Measurements from ENCODE around the gene RCBTB2.

The RCBTB2 gene

DNA sequence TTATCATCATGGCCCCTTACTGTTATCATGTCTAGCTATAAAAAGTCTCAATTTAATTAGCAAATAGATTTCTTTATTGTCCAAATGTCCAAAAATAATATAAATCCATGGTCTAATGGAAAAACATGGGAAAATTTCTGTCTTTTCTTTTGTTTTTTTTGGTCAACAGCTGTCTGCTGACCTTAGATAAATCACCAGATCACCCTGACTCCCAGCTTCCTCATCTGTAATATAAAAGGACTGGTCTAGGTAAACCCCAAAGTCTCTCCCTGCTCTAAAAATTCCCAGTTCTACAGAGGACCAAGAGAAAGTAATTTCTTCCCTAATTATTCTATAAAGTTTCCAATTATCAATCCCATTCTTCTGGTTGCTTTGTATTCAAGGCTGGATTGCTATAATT, 30.7 kb upstream of the RCBTB2 start:
- no peak for FAIRE-seq

DNA sequence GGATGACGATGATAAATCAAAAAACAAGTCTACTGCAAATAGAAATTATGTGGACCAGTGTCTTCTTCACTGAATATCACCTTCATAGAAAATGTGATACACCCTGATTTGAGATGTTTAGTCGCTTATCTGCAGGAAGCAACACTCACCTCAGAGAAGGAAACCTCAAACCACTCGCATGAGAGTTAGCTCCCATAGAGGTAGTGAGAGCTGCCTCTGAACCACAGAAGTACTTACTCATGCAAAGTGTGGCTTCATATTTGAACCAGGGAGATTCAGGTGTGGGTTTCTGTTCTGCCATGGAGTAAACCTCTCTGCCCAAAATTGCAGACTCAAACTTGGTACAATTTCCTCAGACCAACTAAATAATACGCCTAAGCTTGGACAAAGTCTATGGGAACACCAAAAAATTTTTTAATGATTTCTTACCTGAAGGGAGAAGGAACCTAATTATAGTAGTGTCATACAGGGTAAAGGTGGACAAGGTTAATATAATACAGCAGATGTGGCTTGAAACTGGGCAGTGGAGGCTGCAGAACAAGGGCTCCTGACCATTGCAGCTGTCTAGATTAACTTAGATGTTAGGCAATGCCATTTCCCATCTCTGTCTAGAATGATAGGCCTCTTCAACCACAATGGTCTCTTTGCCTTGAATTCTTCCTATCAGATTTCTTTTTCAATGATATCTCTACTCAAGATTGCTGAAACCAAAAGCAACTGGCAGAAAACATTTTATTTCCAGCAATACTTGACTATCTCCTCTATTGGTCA, 29.6 kb upstream of the RCBTB2 start:
- FAIRE-seq = no peak

DNA sequence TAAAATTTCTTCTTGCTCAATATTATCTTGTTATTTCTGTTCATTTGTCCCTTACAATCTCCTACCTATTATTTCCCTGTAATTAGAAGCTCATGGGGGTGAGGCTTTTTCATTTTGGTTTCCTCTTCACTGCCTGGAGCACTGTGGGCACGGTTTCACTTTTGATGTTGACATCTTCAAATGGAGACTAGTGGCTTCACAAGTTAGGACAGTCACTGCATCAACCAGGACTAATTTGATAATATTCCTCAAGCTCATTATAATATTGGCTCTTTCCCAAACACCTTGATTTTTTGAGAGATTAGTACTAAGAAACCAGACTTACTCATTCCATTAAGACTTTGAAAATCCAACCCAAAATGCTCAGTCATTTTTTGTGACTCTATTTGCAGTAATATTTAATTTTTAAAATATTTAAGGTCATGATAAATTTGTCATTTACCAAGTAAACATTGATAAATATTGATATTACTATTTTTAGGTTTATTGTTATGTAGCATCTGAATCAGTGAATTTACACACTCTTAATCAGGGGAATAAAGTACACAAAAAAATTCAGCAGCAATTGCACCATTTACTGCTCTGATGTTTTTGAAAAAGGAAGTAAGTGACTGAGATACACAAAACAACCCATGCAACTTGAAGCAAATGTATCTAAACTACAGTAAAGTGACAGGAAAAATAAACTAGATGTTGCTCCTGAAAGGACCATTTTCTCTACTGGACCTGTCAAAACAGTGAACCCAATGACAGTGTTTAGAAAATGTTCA, 28.8 kb upstream of the RCBTB2 start:
- FAIRE-seq = no peak

DNA sequence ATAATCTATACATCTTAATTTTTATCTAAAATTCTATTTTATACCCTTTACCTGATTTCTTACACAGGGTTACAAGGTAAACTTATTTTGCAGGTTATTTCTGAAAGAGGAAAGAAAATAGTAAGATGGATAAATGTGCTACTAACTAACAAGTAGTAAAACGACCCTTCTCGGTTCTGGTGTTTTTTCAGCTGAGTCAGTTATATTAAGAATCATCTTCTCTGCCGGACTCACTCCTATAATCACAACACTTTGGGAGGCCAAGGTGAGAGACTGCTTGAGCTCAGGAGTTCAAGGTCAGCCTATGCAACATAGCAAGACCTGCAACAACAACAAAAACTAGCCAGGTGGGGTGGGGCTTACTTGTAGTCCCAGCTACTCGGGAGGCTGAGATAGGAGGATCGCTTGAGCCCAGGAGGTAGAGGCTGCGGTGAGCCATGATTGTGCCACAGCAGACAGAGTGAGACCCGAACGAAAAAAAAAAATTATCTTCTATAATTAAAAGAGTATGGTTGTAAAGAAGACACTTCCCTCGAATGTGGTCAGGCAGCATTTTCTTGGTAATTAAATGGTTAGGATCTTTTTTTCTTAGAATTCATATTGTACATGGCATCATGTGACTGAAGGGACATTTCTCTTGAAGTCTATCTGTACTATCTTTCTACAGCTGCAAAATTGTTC, 27.9 kb upstream of the RCBTB2 start:
- no peak for FAIRE-seq

DNA sequence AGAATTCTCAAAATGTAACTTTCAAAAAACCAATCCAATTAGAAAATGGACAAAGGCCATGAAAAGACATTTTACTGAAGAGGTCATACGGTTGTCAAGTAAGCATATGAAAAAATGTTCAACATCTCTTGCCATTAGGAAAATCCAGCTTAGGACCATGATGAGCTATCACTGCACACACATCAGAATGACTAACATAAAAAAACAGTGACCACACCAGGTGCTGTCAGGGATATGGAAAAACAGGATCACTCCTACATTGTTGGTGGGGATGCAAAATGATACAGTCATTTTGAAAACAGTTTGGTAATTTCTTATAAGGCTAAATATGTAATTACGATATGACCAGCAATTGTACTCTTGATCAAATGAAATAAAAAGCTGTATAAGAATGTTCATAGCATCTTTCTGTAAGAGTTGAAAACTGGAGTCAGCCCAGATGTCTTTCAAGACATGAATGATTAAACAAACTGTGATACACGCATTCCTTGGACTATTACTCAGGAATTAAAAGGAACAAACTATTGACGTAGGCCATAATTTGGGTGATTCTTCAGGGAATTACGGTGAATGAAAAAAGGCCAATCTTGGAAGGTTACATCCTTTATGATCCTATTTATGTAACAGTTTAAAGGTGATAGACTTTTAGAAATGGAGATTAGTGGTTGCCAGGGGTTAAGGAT, 26.9 kb upstream of the RCBTB2 start:
- FAIRE-seq = no peak

DNA sequence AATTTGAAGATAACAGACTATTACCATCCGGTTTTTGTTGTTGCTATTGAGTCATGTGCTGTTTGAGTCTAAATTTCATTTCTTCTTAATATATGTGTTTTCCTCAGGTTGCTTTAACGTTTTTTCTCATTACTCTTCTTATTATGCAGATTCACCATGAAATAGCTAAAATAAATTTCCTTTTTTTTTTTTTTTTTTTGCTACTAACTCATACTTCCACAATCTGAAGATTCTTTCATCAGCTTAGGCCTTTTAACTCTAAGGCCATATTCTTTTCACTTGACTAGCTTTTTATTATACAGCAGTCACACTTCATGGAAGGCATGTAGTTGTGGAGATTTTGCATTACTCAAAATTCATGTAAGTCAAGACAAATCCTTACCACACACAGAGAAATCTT, 23.9 kb upstream of the RCBTB2 start:
- FAIRE-seq = no peak

DNA sequence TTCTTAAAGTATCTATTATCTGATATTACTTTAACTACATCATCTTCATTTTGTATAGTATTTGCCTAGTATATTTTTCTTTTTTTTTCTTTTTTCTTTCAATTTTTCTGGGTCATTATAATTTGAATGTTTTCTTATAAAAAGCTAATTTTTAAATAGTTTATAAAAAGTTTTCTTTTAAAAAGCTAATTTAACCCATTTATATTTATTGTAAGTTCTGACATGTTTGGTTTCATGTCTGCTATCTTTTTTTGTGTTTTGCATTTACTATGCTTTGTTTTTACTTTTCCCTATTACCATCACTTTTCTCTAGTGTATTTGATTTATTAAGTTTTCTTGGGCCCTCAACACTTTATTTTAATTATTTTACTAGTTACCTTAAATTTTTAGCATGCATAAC, 22.6 kb upstream of the RCBTB2 start:
- FAIRE-seq = peak; percentile 83

DNA sequence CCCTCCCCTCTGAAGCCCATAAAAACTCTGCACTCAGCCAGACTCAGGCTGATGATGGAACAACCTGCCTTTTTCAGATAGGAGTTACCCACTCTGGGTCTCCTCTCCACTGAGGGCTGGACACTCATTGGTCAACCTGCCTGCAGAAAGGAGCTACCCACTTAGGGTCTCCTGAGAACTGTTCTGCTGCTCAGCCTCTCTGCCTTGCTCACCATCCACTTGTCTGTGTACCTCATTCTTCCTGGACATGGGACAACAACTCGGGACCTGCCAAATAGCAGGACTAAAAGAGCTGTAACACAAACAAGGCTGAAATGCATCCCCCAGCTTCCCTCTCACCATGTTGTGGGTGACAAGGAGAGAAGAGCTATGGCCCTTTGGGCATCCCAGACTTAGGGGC, 18.4 kb upstream of the RCBTB2 start:
- FAIRE-seq = no peak

DNA sequence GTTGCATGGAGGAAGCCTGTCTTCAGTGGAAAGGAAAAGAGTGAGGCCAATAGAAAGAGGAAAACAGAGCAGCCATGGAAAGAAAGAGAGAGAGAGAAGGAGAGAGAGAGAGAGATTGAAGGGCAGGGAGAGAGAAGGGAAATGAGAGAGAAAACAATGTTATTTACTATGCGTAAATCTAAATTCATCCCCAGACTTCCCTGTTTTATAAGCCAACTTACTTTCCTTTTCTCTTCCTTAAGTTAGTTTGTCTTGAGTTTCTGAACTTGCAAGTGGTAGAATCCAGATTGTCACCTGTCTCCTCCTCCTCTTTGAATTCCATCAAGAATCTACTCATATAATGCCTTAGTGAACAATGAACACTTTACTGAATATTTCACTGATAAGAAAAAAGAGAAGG, 16.8 kb upstream of the RCBTB2 start:
- FAIRE-seq = no peak

DNA sequence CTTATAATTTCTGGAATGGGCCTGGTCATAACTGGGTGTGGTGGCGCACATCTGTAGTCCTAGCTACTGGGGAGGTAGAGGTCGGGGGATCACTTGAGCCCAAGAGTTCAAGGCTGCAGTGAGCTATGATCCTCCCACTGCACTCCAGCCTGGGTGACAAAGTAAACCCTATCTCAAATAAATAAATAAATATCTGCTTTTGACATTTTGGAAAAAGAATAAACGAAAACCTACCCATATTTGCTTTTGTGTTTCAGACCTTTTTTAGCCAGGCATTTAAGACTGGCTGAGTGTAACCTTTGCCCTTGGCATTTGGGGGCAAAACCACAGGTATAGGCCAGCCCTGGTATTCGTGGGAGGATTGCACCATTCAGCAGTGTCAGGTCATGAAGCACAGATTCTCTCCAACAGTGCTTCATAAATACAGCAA, 14.8 kb upstream of the RCBTB2 start:
- no peak for FAIRE-seq

DNA sequence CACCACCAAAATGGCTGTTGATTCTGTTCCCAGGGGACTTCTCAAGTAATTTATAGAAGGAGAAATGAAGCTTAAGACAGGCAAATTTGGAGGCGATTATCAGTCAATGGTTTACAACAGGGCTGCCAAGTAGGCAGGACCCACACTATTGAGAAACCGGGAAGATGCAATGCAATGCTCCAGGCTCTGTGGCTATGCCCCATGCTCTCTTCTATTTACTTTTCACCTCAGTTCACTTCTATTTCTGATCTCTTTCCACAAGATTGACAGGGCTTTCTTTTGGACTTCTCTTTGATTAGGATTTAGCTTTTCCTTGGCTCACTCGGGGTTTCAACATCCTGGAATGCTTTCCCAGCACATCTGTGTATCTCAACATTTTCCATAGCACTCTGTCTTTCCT, 12.7 kb upstream of the RCBTB2 start:
- FAIRE-seq = no peak

DNA sequence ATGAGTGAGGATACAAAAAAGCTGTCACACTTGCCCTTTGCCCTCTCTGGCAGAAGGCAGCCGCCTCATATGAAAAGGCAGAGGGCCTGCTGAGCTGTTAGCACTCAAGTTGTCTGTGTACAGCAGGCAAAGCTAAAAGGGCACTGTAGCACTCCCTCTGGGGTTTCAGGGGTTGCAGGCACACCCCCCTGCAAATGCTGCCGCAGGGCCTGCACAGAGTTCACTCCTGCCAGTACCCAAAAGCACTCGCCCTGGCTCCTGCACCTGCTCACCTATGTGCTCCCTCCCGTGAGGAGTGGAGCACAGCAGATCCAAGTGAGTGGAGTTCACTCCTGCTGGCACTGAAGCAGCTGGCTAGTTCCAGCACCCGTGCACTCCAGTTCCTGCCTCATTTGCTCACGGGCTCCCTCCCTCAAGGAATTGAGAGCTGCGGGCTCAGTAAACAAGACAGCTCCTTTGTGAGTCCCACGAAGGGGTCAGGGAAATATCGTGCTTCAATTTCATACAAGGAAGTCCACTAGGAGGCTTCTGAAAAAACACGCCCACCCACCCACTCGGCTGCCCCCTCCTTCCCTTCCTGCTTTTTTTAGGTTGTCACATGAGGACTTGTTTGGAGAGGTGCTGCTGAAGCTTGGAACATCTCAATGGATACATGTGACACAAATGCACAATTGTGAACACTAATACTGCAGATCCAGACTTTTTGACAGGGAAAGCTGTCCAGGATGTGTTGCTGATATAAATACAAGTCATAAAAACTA, 9.9 kb upstream of the RCBTB2 start:
- FAIRE-seq = no peak

DNA sequence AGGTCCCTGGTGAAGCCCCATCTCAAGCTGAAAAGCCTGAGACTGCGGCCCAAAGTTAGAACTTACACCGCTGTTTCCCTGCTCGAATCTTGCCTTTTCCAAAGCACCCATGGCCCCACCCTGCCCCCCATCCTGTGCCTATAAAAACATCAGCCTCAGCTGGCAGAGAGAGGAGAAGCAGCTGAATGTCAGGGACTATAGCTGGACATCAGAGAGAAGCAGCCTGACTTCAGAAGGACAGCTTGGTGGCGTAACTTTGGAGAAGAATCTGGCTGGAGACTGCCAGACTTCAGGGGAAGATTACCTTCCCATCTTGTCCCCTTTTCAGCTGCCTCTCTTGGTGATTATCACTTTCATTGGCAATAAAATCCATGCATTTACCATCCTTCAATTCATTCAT, 9.3 kb upstream of the RCBTB2 start:
- FAIRE-seq = no peak

DNA sequence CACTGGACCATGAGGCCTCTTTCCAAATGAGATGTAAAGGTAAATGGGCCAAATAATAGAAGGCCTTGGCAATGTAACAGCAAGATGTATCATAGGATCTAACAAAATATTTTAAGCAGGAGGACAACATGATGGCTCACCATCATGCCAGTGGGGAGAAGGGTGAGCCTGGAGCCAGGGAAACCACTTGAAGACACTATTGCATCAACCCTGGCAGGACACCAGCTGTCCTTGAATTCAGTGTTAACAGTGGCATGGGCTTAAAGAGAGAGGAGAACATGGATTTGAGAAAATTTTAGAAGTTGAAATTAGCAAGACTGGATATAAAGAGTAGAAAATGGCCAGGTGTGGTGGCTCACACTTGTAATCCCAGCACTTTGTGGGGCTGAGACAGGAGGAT, 6.7 kb upstream of the RCBTB2 start:
- no peak for FAIRE-seq

DNA sequence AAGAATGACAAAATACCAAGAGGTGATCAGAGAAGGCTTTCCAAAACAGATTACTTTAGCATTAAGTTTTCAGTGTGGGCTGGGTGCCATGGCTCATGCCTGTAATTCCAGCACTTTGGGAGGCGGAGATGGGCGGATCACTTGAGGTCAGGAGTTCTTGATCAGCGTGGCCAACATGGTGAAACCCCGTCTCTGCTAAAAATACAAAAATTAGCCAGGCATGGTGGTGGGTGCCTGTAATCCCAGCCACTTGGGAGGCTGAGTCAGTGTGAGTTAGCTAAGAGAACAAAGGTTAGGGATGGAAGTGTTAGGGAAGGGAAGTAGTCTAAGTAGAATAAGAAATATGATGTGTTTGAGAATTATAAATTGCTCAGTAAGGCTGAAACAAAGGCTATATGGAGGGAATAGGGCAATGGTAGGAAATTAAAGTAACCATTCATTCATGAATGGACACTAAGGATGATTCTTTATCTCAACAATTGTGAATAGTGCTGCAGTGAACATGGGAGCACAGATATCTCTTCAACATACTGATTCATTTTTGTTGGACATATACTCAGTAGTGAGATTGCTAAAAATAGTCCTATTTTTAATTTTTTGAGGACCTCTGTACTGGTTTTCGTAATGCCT, 3.9 kb upstream of the RCBTB2 start:
- no peak for FAIRE-seq

DNA sequence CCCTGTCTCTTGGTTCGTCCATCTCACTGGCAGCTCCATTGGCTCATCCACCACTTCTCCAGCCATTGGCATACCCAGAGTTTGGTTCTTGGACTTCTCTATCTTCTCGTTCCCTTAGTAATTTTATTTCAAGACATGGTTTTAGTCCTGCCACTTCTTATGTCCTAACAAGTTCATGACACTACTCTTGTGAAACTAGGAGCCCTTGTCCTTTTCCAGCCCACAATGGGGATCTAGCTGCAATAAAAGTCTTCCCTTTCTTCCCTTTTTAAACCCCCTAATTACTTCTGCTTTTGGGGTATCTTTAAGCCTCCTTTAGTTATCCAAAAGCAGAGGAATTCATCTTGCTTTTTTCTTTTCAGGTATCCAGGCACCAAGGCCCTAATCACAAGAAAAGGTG, 2.9 kb upstream of the RCBTB2 start:
- no peak for FAIRE-seq

DNA sequence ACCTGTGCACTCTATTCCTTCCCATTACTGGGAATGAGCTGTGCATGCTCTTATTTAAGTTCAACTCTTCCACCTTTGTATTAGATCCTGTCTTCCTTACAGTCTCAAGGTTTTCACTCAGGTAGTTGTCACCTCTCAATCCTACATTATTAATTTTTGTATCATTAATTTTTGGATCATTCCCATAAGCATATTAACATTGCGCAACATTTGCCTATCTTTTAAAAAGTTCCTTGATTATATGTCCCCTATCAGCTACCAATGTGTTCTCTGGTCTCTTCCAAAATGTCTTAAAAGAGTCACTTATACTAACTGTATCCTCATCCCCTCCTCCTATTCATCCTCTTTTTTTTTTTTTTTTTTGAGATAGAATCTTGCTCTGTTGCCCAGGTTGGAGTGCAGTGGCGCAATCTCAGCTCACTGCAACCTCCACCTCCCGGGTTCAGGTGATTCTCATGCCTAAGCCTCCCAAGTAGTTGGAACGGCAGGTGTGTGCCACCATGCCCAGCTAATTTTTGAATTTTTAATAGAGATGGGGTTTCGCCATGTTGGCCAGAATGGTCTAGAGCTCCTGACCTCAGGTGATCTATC, 2.1 kb upstream of the RCBTB2 start:
- FAIRE-seq = no peak

DNA sequence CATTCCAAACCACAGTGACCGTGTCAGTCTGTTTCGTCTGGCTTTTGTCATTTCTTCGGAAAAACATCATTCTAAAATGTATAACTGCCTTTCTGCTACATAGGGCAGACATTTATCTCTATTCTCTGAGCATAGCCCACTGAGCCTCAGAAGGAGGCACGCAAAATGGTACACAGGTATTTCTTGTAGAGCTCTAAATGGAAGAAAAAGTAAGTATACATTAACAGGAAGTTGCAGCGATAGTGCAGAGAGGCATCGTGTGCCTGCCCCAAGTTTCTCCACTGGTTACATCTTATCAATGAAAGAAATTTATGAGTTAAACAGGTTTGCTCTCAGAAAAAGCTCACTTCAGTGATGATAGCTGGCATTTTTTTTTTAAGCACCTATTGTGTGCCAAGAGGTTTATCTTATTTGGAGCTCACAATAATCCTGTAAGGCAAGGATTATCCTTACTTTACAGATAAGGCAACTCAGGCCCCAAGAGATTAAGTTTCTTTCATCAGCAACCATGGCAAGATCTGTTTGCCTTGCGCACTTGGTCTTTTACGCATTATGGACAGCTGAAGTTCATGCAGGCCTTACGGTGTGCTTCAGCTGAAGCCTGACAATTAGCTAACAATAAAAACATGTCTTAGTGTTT, 1.2 kb upstream of the RCBTB2 start:
- FAIRE-seq = no peak

DNA sequence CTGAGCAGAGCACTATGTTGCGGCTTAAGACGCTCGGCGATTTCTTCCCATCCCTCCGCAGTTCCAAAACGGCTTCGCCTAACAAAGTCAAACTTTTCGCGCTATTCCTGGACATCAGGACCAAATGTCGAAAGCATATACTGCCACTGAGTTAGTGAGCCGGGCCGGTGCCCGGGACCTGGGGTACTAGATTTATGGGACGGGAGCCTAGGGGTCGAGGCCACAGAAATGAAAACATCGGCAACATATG, 699 bp downstream of the RCBTB2 start:
- no peak for FAIRE-seq

DNA sequence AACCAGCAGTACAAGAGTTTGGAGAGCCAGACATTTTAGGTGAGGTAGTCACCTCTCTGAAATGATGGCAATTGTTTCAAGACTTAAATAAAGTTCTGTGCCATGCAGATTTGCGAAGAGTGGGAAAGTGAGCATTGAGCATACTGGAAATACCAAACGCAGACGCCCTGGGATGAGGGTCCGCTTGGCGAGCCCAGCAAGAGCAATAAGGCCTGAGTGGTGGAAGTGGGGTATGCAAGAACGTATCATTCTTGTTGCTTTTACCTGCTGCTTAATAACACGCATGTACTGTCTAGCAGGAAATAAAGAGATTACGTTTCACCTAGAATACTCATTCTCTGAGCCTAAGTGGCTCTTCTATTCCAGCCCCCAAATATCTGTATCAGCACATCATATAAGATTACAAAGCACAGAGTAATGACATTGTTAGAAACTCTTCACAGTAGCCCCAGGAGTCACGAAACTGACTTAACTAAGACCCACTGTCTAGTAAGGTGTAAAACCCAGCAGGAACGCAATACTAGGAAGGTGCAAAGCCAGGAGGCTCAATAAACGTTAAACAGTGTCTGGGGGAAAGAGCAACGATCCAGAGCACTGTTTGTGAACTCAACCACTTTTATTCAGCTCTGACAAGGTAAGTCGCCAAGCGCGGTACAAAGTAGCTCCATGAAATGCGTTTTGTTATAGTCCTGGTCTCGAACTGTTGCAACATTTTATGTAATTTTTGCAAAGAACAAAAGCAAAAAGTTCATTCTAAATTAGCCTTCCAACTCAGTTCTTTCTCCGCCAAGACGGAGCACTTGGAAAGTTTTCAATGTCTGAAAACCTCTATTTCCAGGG, 1.2 kb downstream of the RCBTB2 start:
- FAIRE-seq = no peak
